Esophagus squamous epithelium (tissue), 5 donors: ENCODE measurements around the gene TEX12. TPM values are rescaled to one million over a fixed set of nuclear protein-coding genes. Genes with fewer than 3 reads are reported as not detected.
A peak's percentile ranks its signal among the peaks of the same experiment; 100 is the strongest.
"Not testable (repeated sequence)": the region's sequence is repeated elsewhere in the genome, so short reads cannot be mapped to it uniquely, and the experiment has no call there.

Experiments
- DNase-seq: peaks from one replicate; lab custom pipeline; 2025; lab: John Stamatoyannopoulos, UW
- H3K27ac ChIP-seq, 4 donors: fragments of 200-600 bp; sonication (generic); one replicate each; pipeline ENCODE4 v1.5.1; 2016 to 2019; ENCODE audit warnings: mild to moderate bottlenecking in 1 of 4
- H3K27me3 ChIP-seq, 4 donors: fragments of 200-600 bp; sonication (generic); 1 replicate in 3 of 4; 2 replicates in 1 of 4; pipeline versions ENCODE4 v1.5.1 to v1.6.0; 2017 to 2021; ENCODE audit warnings: antibody characterized with exemption in 1 of 4
- H3K36me3 ChIP-seq, 3 donors: fragments of 200-600 bp; sonication (generic); one replicate each; pipeline ENCODE4 v1.5.1; 2016 to 2019
- H3K4me1 ChIP-seq, 3 donors: fragments of 200-600 bp; sonication (generic); one replicate each; pipeline ENCODE4 v1.5.1; 2017 to 2019
- H3K4me3 ChIP-seq, 4 donors: fragments of 200-600 bp; sonication (generic); 1 replicate in 3 of 4; 2 replicates in 1 of 4; pipeline ENCODE4 v1.5.1; 2016 to 2019; ENCODE audit warnings: mild to moderate bottlenecking in 2 of 4, moderate library complexity in 1 of 4
- H3K9me3 ChIP-seq, 3 donors: fragments of 200-600 bp; sonication (generic); one replicate each; pipeline ENCODE4 v1.5.1; 2016 to 2019
- CTCF ChIP-seq, 6 experiments: fragments of 450-650 bp in 4 of 6; fragments of 200-600 bp in 2 of 6; sonication (generic) in 2 of 6; IDR thresholded peaks; one replicate each; pipeline ENCODE4 v1.5.1; 2016 to 2019; ENCODE audit warnings: antibody characterized with exemption in 6 of 6, mild to moderate bottlenecking in 4 of 6, moderate library complexity in 4 of 6
- POLR2A ChIP-seq, 4 donors: fragments of 450-650 bp; IDR thresholded peaks; one replicate each; pipeline ENCODE4 v1.6.1; 2017; ENCODE audit warnings: antibody characterized with exemption in 4 of 4, mild to moderate bottlenecking in 4 of 4, moderate library complexity in 3 of 4
- WGBS, 2 donors: methylation state at CpG; one replicate each; pipeline ENCODE4 v1.1.5; 2018; 5-methylcytosine and 5-hydroxymethylcytosine counted together
- intact Hi-C: fragments of 100-400 bp; cut with DNase I; formaldehyde crosslinking; loops from one replicate; pipeline ENCODE4 v1.15.0; 2022
- total RNA-seq, 4 donors: library from RNA; depleted of rRNA; stranded (reverse); fragments of >200 nt; gene quantifications; one replicate each; pipeline ENCODE4 v1.1.0, GENCODE V29; 2016
- donor health status: DM: yes; HTN: yes; CAD: no.

Gene TEX12
- total RNA-seq, 4 donors from 2014 or later = 0.38 to 2.5 TPM; not detected in 2

GRCh38 chr11:112160091-112160848 lies 6.9 kb upstream of the TEX12 start:
- DNase-seq = no peak
- no peak for TF ChIP-seq CTCF (IDR thresholded peaks at IDR 0.05)
- WGBS, 2 donors = 48 to 63% methylated on average over 2 of the region's 2 CpGs
- H3K36me3 ChIP-seq = no peaks in the 10 kb centered on the region
- peak overlapping the region in 3 of 4 donors; percentile 28 to 48 (median 44) for H3K4me3 ChIP-seq
- intact Hi-C loops = no loop called here
- no peaks in the 10 kb centered on the region for H3K9me3 ChIP-seq
- H3K4me1 ChIP-seq = peaks cover 0 to 58% (median 20%) of the 10 kb centered on the region in 3 donors
- peak overlapping the region; percentile 11 to 88 (median 74) for H3K27ac ChIP-seq
- no peaks in the 10 kb centered on the region for H3K27me3 ChIP-seq

- intact Hi-C loops = no loop called here
- TF ChIP-seq POLR2A (IDR thresholded peaks at IDR 0.05) (no peak), CTCF (IDR thresholded peaks at IDR 0.05) (no peak)
- Histone ChIP-seq H3K27me3 (no peaks in the 10 kb centered on the region), H3K36me3 (no peaks in the 10 kb centered on the region), H3K27ac (peak overlapping the region; percentile 19 to 88 (median 55)), H3K9me3 (no peaks in the 10 kb centered on the region), H3K4me1 (peaks cover 0 to 59% (median 20%) of the 10 kb centered on the region in 3 donors), H3K4me3 (peak overlapping the region in 3 of 4 donors; percentile 44 to 59 (median 48))
- WGBS, 2 donors = 21 to 53% methylated on average over 1 of the region's 1 CpG
- no peak for DNase-seq
Observed at GRCh38 chr11:112161012-112161411, 6.2 kb upstream of the TEX12 start.

- peak overlapping the region; percentile 76 to 88 (median 81) for H3K27ac ChIP-seq
- H3K4me1 ChIP-seq = peaks cover 0 to 66% (median 24%) of the 10 kb centered on the region in 3 donors
- H3K9me3 ChIP-seq, DNase-seq, H3K27me3 ChIP-seq, H3K36me3 ChIP-seq, intact Hi-C loops: not testable (repeated sequence)
- WGBS, 2 donors = 87 to 97% methylated on average over 1 of the region's 1 CpG
- H3K4me3 ChIP-seq = peak overlapping the region in 3 of 4 donors; percentile 44 to 59 (median 48)
Observed at GRCh38 chr11:112162200-112162599, 5.0 kb upstream of the TEX12 start.

GRCh38 chr11:112162761-112163546 lies 4.2 kb upstream of the TEX12 start:
- H3K4me3 ChIP-seq = peak overlapping the region; percentile 34 to 59 (median 46)
- no peak for DNase-seq
- H3K36me3 ChIP-seq = no peaks in the 10 kb centered on the region
- TF ChIP-seq CTCF (IDR thresholded peaks at IDR 0.05) = no peak
- no peak for TF ChIP-seq POLR2A (IDR thresholded peaks at IDR 0.05)
- no peaks in the 10 kb centered on the region for H3K27me3 ChIP-seq
- peaks cover 0 to 58% (median 21%) of the 10 kb centered on the region in 3 donors for H3K4me1 ChIP-seq
- H3K27ac ChIP-seq = peak overlapping the region; percentile 76 to 88 (median 81)
- WGBS, 2 donors = 33 to 50% methylated on average over 6 of the region's 6 CpGs
- no peaks in the 10 kb centered on the region for H3K9me3 ChIP-seq
- intact Hi-C loops = no loop called here

- H3K27me3 ChIP-seq = no peaks in the 10 kb centered on the region
- no peak for TF ChIP-seq CTCF (IDR thresholded peaks at IDR 0.05)
- TF ChIP-seq POLR2A (IDR thresholded peaks at IDR 0.05) = peak in 1 of 4 donors; percentile 69
- no peaks in the 10 kb centered on the region for H3K9me3 ChIP-seq
- H3K27ac ChIP-seq = peak within 1 kb of the TSS; percentile 80 to 88 (median 81)
- 24 to 40% methylated on average over 12 of the region's 12 CpGs for WGBS, 2 donors
- peak within 1 kb of the TSS; percentile 34 to 59 (median 46) for H3K4me3 ChIP-seq
- DNase-seq = no peak
- intact Hi-C loops = no loop called here
- no peaks in the 10 kb centered on the region for H3K36me3 ChIP-seq
- H3K4me1 ChIP-seq = peaks cover 0 to 56% (median 21%) of the 10 kb centered on the region in 3 donors
Observed at GRCh38 chr11:112163875-112164685, 3.1 kb upstream of the TEX12 start, which contains the start of gene IL18. Gene IL18, minus strand, starts transcription at chr11:112164094. Its CDS starts 9,041 bp downstream, at chr11:112155053.
